ENCODE data around the gene PICK1. TPM values are rescaled to one million over a fixed set of nuclear protein-coding genes. Genes with fewer than 3 reads are reported as not detected.

PICK1 gene
- total and polyA plus RNA-seq, 2 of the 8 experiments (the other 6 are each of a cell fraction or from before 2014, with no cell fraction given) = 20.4 to 22.9 TPM

DNA sequence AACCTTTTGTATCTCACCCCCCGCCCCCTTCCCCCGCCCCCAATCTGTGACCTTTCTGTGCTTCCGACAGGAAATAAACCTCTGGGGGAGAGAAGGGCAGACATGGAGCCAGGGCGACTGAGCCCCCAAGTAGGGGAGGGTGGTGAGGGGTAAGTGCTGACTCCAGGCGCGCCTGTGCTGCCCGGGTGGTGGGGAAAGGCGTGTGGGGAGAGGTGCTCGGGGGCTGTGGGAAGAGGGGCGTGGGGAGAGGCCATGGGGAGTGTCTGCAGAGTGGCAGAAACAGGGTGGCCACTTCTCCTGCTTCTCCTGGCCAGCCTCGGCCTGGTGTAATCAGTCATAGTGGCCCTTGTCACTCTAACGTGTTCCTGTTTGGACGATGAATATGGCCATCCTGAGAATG is 18.8 kb downstream of the PICK1 start:
- POLR2A ChIA-PET (ENCODE audit: partially characterized antibody) = interaction anchor here (0.6 to 1.8 kb wide), 2 partner anchors 21 to 414 kb away, joined by 3 to 6 read pairs; no protein-coding TSS in a partner anchor

More for the DNA sequence above, 18.8 kb downstream of the PICK1 start:
- FAIRE-seq (no peak), DNase-seq (ENCODE audit: low read depth in 1 of 2, low spot score in 2 of 2) (no peak)
- Histone ChIP-seq H2BK5ac (ENCODE audit: low read depth, low read length) (no peak overlapping the region), H3K36me3 (ENCODE audit: control insufficient read depth in 2 of 4, insufficient read depth in 4 of 4, low read length in 3 of 4) (peaks cover 3 to 13% (median 3%) of the 10 kb centered on the region in 4 experiments; a peak in 5 of 8 replicates), H3K27ac (ENCODE audit: low read depth, low read length) (no peak overlapping the region), H2BK15ac (ENCODE audit: low read length) (no peak overlapping the region), H3K14ac (ENCODE audit: insufficient read length) (no peak overlapping the region), H3K4me1 (replicated peaks in 1 of 4; ENCODE audit: control insufficient read depth in 3 of 4, insufficient read depth in 4 of 4, low read length in 3 of 4) (peaks cover 0 to 4% (median 1%) of the 10 kb centered on the region in 4 experiments; a peak in 2 of 7 replicates), H3K23me2 (ENCODE audit: low read depth, low read length) (peaks cover 1% of the 10 kb centered on the region), H4K5ac (ENCODE audit: insufficient read length, low read depth, low read length) (no peak overlapping the region), H3K79me2 (ENCODE audit: control insufficient read depth in 1 of 2, insufficient read depth in 2 of 2, low read length in 2 of 2) (no peaks in the 10 kb centered on the region), H3K18ac (ENCODE audit: extremely low read depth, low read length) (no peak overlapping the region), H4K91ac (replicated peaks; ENCODE audit: insufficient read length, low read length) (no peak overlapping the region), H2AFZ (ENCODE audit: low read length) (no peak overlapping the region), H4K8ac (ENCODE audit: extremely low read depth, insufficient read depth, low read length) (no peak overlapping the region), H2BK12ac (ENCODE audit: low read depth, low read length) (no peak overlapping the region), H3K79me1 (ENCODE audit: low read depth, low read length) (no peaks in the 10 kb centered on the region), H3K56ac (replicated peaks; ENCODE audit: insufficient read length, low read depth, low read length) (no peak overlapping the region), H2BK20ac (ENCODE audit: low read length) (no peak overlapping the region), H3K4me2 (ENCODE audit: insufficient read depth in 1 of 2, low read depth in 2 of 2, low read length in 2 of 2) (no peak overlapping the region), H2AK5ac (ENCODE audit: low read depth, low read length) (no peak overlapping the region), H3K23ac (ENCODE audit: insufficient read length) (no peak overlapping the region), H2BK120ac (replicated peaks; ENCODE audit: low read depth, low read length) (no peak overlapping the region), H3K27me3 (replicated peaks in 1 of 4; ENCODE audit: control insufficient read depth in 3 of 4, extremely low read depth in 1 of 4, insufficient read depth in 3 of 4, low read length in 3 of 4) (peaks cover 3 to 15% (median 13%) of the 10 kb centered on the region in 4 experiments), H4K20me1 (replicated peaks in 1 of 2; ENCODE audit: control insufficient read depth in 1 of 2, insufficient read depth in 2 of 2, low read length in 2 of 2) (peaks cover 0 to 5% of the 10 kb centered on the region in 2 experiments), H3K9ac (replicated peaks in 1 of 4; ENCODE audit: extremely low read depth in 1 of 4, low read depth in 3 of 4, low read length in 3 of 4) (no peak overlapping the region), H3K4me3 (ENCODE audit: extremely low read depth in 1 of 4, insufficient read depth in 2 of 4, low read depth in 3 of 4, low read length in 4 of 4) (no peak overlapping the region), H3K4ac (replicated peaks; ENCODE audit: insufficient read length, low read depth, low read length) (no peak overlapping the region), H3K9me3 (ENCODE audit: insufficient read depth in 2 of 2, low read depth in 1 of 2, low read length in 1 of 2) (no peaks in the 10 kb centered on the region)
- 86% methylated on average over 12 of the region's 13 CpGs; no CpG with 5 or more reads in 1 of the 2 experiments for WGBS, 2 experiments (ENCODE audit: extremely low coverage in 1 of 2, insufficient coverage in 1 of 2, insufficient read length in 1 of 2, insufficient replicate concordance in 2 of 2, low coverage in 1 of 2, low lambda C conversion rate in 2 of 2, missing lambda C conversion rate in 1 of 2)
- CTCF ChIA-PET (ENCODE audit: partially characterized antibody) = interaction anchor here (0.8 to 12.5 kb wide), 5 partner anchors 9 to 66 kb away, joined by 3 to 264 read pairs (median 15); partner anchors contain the start of gene PICK1
- TF ChIP-seq RBBP5 (IDR thresholded peaks at IDR 0.05; ENCODE audit: borderline replicate concordance, low read depth, low read length) (no peak), FOSL1 (IDR thresholded peaks at IDR 0.05; ENCODE audit: insufficient read depth, low read depth, low read length) (no peak), SRF (IDR thresholded peaks at IDR 0.05; ENCODE audit: low read depth, low read length) (no peak)
- TF ChIP-seq, protein P1, sequence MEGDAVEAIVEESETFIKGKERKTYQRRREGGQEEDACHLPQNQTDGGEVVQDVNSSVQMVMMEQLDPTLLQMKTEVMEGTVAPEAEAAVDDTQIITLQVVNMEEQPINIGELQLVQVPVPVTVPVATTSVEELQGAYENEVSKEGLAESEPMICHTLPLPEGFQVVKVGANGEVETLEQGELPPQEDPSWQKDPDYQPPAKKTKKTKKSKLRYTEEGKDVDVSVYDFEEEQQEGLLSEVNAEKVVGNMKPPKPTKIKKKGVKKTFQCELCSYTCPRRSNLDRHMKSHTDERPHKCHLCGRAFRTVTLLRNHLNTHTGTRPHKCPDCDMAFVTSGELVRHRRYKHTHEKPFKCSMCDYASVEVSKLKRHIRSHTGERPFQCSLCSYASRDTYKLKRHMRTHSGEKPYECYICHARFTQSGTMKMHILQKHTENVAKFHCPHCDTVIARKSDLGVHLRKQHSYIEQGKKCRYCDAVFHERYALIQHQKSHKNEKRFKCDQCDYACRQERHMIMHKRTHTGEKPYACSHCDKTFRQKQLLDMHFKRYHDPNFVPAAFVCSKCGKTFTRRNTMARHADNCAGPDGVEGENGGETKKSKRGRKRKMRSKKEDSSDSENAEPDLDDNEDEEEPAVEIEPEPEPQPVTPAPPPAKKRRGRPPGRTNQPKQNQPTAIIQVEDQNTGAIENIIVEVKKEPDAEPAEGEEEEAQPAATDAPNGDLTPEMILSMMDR (IDR thresholded peaks at IDR 0.05; ENCODE audit: control extremely low read depth in 1 of 3, insufficient read depth in 1 of 3, low read depth in 1 of 3, low read length in 3 of 3) = no peak
